ENCODE data around the gene SLK. TPM values are rescaled to one million over a fixed set of nuclear protein-coding genes. Genes with fewer than 3 reads are reported as not detected.

SLK gene
- polyA plus RNA-seq, 2 of the 4 experiments (the other 2 are of a cell fraction), result 23.3 to 29.2 TPM

DNA sequence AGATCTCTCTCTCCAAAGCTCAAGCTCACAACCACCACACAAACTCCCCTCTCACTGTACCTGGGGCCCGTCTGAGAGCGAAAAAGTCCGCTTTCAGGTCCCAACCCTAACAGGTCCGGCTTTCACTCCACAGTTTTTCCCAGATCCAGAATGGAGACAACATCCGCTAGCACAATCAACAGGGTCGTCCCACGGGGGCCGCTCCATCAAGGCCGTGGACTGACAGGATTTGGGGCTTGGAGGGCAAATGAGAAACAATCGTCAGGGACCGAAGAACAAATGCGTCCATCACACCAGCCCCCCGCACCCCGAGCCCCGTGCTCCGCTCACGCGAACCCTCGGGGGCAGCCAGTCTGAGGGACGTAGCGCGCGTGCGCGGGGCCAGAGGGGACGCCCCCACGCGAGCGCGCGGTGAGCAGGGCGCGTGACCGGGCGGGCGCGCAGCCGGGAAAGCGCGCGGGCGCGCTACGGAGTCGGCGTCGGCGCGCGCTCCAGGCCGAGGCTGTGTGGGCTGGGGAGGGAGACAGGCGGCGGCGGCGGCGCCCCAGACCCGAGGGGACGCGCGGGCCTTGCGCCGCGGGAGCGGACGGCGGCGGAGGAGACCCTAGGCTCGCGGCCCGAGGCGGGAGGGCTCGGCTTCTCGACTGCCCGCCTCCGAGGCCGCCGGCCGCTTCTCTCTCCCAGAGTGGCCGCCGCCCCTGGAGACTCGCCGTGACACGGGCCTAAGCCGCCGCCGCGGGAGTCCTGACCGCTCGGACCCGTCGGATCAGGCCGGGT lies at the start of gene SLK (continued):
- TF ChIP-seq HMGXB4 (CRISPR knock-in tag; IDR thresholded peaks at IDR 0.05; ENCODE audit: borderline replicate concordance) (no peak), KDM5A (IDR thresholded peaks at IDR 0.05) (no peak), FOXS1 (CRISPR knock-in tag; IDR thresholded peaks at IDR 0.05) (0 out of 2 replicates have a peak, but pooled peaks have one; percentile 41), REST (IDR thresholded peaks at IDR 0.05) (no peak), KDM1A (IDR thresholded peaks at IDR 0.05; ENCODE audit: low read depth) (no peak), HOXB5 (CRISPR knock-in tag; IDR thresholded peaks at IDR 0.05) (peak; percentile 87; the same call in 1 of the 2 replicates), SMC3 (IDR thresholded peaks at IDR 0.05) (peak; percentile 21; the same call in 1 of the 3 replicates), HOXB13 (CRISPR knock-in tag; IDR thresholded peaks at IDR 0.05; ENCODE audit: low read depth) (peak; percentile 70; the same call in 1 of the 2 replicates), JUN (IDR thresholded peaks at IDR 0.05) (peak; percentile 53 to 63; a peak in 4 of 5 replicates)
- TF ChIP-seq, protein P1, sequence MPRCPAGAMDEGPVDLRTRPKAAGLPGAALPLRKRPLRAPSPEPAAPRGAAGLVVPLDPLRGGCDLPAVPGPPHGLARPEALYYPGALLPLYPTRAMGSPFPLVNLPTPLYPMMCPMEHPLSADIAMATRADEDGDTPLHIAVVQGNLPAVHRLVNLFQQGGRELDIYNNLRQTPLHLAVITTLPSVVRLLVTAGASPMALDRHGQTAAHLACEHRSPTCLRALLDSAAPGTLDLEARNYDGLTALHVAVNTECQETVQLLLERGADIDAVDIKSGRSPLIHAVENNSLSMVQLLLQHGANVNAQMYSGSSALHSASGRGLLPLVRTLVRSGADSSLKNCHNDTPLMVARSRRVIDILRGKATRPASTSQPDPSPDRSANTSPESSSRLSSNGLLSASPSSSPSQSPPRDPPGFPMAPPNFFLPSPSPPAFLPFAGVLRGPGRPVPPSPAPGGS (IDR thresholded peaks at IDR 0.05), result 0 out of 3 replicates have a peak, but pooled peaks have one; percentile 26

DNA sequence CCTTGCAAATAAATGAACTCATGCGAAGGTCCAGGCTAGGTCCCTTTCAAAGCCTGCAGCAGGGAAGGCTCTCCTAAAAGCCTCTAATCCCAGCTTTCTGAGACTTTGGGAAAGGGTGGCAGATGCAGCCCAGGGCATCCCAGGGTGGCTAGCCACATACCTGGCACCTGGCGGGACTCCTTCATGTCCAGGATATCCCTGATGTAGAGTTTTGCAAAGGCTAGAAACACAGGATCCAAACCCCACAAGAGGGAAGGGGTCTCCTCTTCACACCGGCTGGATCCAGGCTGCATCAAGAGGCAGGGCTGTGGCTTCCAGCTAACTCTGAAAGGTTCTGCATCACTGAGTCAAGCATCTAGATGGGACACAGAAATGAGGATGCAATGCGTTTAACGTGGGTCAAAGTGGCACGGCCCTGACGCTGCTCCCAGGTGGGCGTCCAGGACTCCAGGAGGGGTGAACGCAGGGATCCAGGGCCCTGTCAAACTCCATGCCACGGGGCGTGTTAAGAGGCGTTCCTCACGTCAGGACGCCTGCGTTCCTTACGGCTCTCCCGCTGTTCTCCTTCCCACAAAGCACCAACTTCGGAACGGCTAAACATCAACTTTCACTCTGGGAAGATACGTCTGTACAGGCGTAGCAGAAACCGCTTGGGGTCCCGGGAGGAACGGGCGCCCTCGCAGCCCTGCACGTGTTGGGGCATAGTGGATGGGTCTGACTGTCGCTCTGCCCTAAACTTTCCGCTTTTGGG lies 49.5 kb upstream of the SLK start:
- DNase-seq (ENCODE audit: low read depth in 1 of 2, low spot score in 1 of 2), result peak; percentile 42 to 68
- FAIRE-seq, result no peak
- peak overlapping the region; percentile 94 to 96 for H3K27ac ChIP-seq
- ChIA-PET POLR2A (interaction anchor here (0.6 to 2.3 kb wide), 2 partner anchors 9 to 27 kb away, joined by 3 to 10 read pairs; no protein-coding TSS in a partner anchor), CTCF (interaction anchor here (0.8 to 1.7 kb wide), 5 partner anchors 16 to 31 kb away, joined by 3 to 6 read pairs (median 3); no protein-coding TSS in a partner anchor)
- H3K4me3 ChIP-seq, result peak overlapping the region; percentile 75
- H3K9me3 ChIP-seq, result peaks cover 10% of the 10 kb centered on the region; the same call in 2 of the 3 replicates
- peaks cover 21% of the 10 kb centered on the region for H3K4me1 ChIP-seq
- H3K4me2 ChIP-seq, result peak overlapping the region; percentile 94
- peak; percentile 65 to 76 for ATAC-seq
- WGBS (ENCODE audit: missing lambda C conversion rate), result 2% methylated on average over 27 of the region's 29 CpGs
- TF ChIP-seq HMGXB4 (CRISPR knock-in tag; IDR thresholded peaks at IDR 0.05; ENCODE audit: borderline replicate concordance), result peak; percentile 65; the same call in 1 of the 2 replicates
- TF ChIP-seq HOXB5 (CRISPR knock-in tag; IDR thresholded peaks at IDR 0.05), result no peak
- no peak for TF ChIP-seq EP300 (IDR thresholded peaks at IDR 0.05)
- TF ChIP-seq CBX2 (IDR thresholded peaks at IDR 0.05; ENCODE audit: borderline replicate concordance, low read depth), result no peak
- no peak for TF ChIP-seq FOSL2 (IDR thresholded peaks at IDR 0.05)
- TF ChIP-seq FOSL2 (CRISPR knock-in tag; IDR thresholded peaks at IDR 0.05), result no peak
- no peak for TF ChIP-seq RCOR1 (IDR thresholded peaks at IDR 0.05; ENCODE audit: low read depth, low read length)
- TF ChIP-seq HOXB13 (CRISPR knock-in tag; IDR thresholded peaks at IDR 0.05; ENCODE audit: low read depth), result no peak
- no peak for TF ChIP-seq FOXS1 (CRISPR knock-in tag; IDR thresholded peaks at IDR 0.05)
- no peak for TF ChIP-seq GATA3 (IDR thresholded peaks at IDR 0.05; ENCODE audit: borderline replicate concordance)
- no peak for TF ChIP-seq FOSB (CRISPR knock-in tag; IDR thresholded peaks at IDR 0.05)
- 0 out of 2 replicates have a peak, but pooled peaks have one; percentile 19 for TF ChIP-seq TFCP2L1 (CRISPR knock-in tag; IDR thresholded peaks at IDR 0.05)
- peak; percentile 90 for TF ChIP-seq TP53 (CRISPR knock-in tag; IDR thresholded peaks at IDR 0.05)
- no peak for TF ChIP-seq POLR2A (IDR thresholded peaks at IDR 0.05; ENCODE audit: low read length)
- no peak; the same call in 1 of the 2 replicates for TF ChIP-seq BHLHE40 (IDR thresholded peaks at IDR 0.05; ENCODE audit: low read depth, low read length)
- no peak for TF ChIP-seq CHD4 (IDR thresholded peaks at IDR 0.05; ENCODE audit: borderline replicate concordance)
- peak; percentile 89 for TF ChIP-seq PHF8 (IDR thresholded peaks at IDR 0.05; ENCODE audit: borderline replicate concordance, low read depth)
- TF ChIP-seq KDM1A (IDR thresholded peaks at IDR 0.05; ENCODE audit: low read depth), result no peak
- TF ChIP-seq, protein P2, sequence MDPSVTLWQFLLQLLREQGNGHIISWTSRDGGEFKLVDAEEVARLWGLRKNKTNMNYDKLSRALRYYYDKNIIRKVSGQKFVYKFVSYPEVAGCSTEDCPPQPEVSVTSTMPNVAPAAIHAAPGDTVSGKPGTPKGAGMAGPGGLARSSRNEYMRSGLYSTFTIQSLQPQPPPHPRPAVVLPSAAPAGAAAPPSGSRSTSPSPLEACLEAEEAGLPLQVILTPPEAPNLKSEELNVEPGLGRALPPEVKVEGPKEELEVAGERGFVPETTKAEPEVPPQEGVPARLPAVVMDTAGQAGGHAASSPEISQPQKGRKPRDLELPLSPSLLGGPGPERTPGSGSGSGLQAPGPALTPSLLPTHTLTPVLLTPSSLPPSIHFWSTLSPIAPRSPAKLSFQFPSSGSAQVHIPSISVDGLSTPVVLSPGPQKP (IDR thresholded peaks at IDR 0.05; ENCODE audit: low read depth, low read length), result no peak
- TF ChIP-seq RARB (CRISPR knock-in tag; IDR thresholded peaks at IDR 0.05), result no peak

Data from A549 (cell line).